HG03139 (cell line): ENCODE measurements around the gene PRLR.
A peak's percentile ranks its signal among the peaks of the same experiment; 100 is the strongest.
"Not testable (repeated sequence)": the region's sequence is repeated elsewhere in the genome, so short reads cannot be mapped to it uniquely, and the experiment has no call there.

Source experiments
- ATAC-seq: cut with Tn5 transposase; IDR thresholded peaks from one replicate; pipeline ENCODE4 v1.9.1; 2021; ENCODE audit not compliant: unreplicated experiment

The PRLR gene

DNA sequence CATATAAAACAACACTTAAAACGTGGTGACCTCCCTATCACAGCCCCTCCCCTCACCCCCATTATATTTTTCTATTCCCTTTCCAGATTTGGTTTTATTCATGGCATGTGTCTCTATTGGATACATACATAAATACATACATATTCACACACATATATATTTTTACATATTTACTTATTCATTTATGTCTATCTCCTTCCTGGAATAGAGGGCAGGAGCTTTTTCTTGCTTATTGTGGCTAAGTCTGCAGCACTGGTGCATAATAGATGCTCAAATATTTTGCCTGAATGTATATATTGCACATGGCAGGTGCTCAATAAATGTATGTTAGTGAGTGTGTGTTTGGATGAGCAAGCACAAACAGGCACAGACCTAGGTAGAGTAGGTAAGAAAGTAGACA, 185.0 kb downstream of the PRLR start:
- ATAC-seq: no peak

DNA sequence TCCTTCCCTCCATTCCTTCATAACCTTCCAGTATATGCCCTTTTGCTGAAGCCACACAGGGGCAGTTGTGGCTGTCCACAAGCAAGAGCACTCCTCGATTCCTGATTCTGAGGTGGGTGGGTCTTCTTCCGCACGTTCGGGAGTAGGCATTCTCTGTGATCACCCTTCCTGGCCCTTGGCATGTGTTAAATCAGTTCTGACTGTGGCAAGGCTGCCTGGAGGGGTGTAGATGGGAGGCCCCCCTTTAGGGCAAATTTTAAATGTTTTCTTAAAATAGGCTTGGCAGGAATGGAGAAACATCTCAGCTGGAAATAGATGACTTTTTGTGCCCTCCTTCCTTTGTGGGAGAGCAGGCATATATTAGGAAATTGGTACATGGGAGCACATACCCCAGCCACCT, 185.6 kb downstream of the PRLR start:
- no peak for ATAC-seq

DNA sequence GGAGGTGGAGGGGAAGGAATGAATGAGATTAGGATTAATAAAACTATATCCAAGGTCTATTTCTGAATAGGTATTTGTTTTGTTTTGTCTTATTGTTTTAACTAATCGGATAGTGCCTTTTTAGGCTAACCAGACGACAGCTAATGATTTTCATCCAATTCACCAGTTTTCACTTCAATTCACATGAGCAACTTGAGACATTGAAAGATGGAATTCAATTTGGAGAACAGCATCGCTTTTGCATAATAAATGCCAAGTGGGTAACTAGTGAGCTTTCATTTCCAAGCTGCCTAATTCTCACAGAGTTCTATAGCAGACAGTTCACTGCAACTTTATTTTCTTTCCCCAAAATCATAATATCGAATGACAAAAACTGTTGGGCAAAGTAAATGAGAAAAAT, 187.5 kb downstream of the PRLR start:
- ATAC-seq: no peak

DNA sequence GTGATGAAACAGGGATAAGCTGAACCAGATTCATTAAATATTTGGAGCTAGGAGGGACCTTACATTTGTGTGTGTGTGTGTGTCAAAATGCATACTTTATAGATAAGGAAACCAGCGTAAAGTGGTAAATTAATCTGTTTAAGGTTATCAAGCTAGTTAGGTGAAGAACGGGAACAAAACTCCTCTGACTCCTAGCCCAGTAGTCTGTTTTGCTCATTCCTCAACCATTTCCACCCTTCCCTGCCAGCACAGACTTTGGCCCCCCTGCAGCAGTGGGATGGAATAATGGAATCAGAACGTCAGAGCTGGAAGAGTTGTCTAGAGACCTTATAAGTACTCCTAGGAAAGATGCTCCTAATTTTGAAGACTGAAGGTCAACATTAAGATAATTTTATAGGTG, 189.0 kb downstream of the PRLR start:
- ATAC-seq: no peak

DNA sequence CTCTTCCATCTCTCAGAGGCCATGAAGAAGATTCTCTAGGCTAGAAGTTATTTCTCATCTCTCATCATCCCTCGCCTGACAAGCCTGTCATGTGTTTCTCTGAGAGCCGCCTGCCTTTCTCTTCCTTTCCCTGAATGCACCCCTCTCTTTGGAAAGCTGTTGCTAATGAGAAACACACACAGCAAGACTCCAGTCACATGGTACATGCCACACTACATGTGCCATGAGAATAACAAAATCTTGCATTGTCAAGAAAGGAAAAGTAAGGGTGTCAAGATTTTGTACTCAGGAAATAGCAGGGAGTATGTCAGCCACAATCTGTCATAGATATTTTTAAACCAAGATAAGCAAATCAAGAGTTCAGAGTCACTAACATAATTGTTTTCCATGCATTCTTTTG, 191.4 kb downstream of the PRLR start:
- ATAC-seq: no peak

DNA sequence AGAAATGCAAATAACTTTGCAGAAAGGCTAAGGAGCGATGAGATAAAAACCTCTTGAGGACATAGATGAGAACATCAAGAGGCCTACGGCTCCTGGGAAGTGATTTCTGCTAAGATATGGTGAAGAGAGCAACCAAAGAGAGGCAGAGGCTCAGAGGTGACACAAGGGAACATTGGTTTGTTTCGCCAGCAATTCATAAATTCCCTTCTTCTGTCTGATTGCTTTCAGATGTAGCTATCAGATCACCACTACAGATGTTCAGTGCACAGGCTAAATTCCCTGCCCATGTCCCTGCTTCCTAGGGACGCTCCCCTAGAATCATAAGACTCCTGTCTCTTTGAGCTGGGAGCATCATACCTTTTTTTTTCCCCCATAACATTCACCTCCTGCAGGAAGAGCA, 193.8 kb downstream of the PRLR start:
- no peak for ATAC-seq

DNA sequence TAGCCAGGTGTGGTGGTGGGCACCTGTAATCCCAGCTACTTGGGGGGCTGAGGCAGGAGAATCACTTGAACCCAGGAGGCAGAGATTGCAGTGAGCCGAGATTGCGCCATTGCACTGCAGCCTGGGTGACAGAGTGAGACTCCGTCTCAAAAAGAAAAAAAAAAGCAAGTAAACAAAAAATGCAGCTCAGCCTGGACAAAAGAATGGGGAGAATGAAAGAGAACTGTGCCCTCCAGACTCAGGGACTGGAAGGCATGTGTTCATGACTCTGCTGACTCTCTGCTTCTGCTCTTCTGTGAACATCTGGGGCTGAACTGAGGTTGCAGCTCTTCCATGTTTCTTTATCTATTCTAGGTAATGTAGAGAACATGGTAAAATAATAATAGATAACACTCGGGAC, 194.4 kb downstream of the PRLR start:
- not testable (repeated sequence) for ATAC-seq

DNA sequence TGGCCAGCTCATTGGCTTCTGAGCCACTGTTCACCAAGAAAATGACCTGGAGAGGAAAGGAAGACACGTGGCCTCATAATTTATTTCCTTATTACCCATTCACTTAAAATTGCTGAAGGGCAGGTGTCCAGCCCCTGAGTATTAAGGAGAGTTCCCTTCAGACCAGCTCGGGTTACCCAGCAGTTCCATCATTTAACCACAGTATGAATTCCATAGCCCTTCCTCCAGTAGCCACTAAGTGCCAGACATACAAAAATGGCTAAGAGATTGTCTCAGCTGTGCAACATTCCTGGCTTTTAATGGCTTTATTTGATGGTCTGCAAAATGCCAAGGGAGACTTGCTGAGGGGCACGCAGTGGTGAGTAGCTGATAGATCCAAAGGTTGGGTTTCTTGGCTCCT, 195.0 kb downstream of the PRLR start:
- no peak for ATAC-seq

DNA sequence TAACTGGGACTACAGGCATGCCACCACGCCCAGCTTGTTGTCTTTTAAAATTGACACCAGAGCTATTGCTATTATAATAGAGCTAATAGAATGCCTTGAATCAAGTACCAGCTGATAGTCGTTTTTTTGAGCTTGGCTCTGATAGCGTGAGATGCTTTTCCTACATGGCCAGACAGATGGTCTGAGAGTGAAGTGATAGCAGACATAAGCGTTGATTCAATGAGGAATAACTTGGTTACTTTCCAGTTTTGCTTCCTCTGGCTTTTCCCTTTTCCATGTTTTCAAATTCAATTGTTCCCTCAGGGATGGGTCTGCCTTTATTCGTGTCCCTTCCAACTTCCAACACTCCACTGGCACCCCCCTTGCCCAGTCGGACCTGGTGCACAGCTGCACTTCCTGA, 197.9 kb downstream of the PRLR start:
- no peak for ATAC-seq

DNA sequence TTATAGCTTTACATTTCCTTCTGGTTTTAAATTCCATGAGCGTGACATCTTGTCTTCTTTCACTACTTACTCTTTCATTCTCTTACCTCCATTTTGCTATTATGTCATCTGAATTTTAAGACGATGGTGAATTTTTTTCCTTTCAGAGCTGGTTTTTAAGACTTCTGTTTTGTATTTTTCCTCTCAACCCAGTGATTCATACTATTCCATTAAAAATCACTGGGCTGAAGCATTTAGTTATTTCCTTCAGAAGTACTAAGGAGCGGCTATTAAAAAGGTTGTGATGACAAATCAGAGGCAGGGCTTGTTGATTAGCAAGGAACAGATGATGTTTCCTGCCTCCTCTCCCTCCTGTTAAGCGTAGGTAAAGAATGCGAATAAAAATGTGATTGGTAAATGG, 199.0 kb downstream of the PRLR start:
- no peak for ATAC-seq

DNA sequence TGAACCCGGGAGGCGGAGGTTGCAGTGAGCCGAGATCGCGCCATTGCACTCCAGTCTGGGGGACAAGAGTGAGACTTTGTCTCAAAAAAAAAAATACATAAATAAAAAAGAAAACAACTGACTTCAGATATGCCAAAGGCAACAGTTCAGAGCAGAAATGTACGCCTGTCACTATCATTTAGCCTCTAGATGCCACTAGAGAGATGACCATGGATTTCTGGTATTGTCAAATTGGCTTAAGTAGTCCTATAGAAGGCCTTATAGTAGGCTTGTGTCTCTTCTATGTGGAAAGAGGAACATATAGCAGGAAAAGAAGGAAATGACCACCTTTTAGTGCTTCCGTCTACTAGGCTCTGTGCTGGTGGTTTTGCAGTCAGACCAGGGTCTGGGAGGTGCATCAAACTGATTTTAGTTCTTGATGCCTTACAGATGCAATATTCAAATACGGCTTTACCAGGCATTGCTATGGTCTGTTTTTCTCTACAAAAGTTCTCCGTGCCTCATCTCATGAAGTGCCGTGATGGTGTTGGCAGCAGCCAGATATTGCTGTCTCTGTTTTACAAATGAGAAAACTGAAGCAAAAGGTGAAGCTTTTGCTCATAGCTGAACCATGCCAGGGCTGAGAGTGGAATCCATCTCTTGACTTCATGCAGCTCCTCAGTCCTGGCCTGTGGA, 199.7 kb downstream of the PRLR start:
- no peak for ATAC-seq

DNA sequence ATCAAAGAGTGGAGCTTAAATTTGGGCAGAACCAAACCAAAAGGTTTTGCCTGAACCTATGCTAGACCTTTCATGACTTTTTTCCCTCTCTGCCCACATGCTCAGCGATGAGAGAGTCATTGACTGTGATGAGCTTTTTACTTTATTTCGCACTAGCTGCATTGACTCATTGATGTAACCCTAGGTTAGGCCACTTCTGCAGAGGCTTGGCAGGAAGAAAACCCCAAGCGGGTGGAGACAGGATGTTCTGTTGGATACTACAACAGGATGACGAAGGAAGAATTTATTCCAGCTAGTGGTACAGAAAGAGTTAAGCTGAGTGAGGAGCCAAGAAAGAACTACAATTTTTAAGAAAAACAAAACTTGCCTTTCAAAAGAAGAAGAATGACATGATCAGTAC, 201.0 kb downstream of the PRLR start:
- no peak for ATAC-seq

DNA sequence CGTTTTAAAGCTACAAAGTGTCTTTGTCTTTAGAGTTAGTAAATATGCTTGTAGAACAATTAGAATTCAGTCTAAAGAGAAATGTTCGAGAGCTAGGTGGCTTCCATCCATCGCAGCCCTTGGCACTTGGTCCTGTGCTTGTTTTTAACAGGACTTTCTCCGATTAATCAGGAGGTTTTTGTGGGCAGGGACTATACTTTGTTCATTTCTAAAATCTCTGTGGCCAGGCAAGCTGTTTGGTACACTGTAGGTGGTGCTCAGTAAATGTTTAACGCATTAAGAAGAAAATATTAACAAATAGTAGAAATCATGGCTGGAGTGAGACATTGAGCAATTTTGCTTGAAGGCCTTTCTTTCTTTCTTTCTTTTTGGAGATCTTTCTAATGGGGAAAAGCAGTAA, 203.3 kb downstream of the PRLR start:
- ATAC-seq: no peak

DNA sequence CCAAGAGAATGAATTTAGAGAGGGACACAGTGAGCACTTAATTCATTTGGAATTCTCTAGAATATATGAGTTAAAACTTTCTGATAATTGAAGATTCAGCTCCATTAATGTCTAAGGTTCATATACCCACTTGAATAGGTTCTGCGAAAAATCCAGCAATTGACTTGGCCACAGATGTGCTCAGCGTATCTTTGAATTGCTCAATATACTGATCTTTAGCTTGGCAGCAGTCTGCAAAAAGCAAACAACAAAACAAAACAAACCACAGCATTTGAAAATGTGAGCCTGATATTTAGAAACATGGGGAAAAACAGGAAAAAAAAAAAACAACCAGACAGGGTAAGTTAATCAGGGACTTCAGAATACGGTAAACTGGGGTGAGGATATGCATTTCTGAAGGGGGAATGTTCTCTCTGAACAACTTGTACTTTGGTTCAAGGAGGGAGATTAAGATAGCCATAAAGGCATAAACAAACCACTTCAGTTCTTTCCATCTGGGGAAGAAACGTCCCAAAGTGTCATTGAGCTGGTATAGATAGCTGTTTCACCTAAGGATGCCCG, 203.9 kb downstream of the PRLR start:
- no peak for ATAC-seq

DNA sequence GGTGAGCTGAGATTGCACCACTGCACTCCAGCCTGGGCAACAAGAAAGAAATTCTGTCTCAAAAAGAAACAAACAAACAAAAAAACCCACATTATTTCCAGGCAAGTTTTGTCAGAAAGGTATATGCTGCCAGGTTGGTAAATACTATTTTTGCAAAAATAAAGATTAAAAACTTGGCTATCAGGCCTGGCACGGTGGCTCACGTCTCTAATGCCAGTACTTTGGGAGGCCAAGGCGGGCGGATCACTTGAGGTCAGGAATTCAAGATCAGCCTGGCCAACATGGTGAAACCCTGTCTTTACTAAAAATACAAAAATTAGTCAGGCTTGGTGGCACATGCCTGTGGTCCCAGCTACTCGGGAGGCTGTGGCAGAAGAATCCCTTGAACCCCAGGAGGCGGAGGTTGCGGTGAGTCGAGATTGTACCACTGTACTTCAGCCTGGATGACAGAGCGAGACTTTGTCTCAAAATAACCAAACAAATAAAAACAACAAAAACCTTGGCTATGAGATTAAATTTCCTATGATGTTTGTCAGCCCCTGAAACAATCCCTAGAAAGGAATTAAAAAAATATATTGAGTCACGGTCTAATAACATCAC, 205.3 kb downstream of the PRLR start:
- ATAC-seq: no peak

DNA sequence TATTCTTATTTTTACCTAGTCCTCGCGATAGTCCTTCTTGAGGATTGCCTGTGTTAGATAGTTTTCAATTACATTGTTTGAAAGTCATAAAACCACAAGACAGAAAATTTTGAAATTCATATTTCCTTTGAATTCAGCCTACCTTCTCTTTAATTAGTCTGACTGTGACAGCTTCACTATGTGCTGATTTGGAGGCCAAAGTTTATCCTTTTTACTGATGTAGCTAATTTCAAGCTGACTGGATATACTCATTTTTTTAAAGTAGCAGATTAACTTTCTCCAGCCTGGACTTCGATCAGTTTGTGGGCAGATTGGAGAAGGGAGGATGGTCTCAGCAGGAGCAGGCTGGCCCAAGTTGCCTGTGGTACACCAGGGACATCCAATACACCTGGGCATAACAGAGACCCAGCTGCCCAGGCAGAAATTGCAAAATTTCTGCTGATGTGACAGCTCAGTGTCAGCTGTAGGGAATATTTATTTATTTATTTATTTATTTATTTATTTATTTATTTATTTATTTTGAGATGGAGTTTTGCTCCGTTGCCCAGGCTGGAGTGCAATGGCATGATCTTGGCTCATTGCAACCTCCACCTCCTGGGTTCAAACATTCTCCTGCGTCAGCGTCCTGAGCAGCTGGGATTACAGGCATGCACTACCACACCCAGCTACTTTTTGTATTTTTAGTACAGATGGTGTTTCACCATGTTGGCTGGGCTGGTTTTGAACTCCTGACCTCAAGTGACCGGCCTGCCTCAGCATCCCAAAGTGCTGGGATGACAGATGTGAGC, 206.7 kb downstream of the PRLR start:
- ATAC-seq: no peak

DNA sequence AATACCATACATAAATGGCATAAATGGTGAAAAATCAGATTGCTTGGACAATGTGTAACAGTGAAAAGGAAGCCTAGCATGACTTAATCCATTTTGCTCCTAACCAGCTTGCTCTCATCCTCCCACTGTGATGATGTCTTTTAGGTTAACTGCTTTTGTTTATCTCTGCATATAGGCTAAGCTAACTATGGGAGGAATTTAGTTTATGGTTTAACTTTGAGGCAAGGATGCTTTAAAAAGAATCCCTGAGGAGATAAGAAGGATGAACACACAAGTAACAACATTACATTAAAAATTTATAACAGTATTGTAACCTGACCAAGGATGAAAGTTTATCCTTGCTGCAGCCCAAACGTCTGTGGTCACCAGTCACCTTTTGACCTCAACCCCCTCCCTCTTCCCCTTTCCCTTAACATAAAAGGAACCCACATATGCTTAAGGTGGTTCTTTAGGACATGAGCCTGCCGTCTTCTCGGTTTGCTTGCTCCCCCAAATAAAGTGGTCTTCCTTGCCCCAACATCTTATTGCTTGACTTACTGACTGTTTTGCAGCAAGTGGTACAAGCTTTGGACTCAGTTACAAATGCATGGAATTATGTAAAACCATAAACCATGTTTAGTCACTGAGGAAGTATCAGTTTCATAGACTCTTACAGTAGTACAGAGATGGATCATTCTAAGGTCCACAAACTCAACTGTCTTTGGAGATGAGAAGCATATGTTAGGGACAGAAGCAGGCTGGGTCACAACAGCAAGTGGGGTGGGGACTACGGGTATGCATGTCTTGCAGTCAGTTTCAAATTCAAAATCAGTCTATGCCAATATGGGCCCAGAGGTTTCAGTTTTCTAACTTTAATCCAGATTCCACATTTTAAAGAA, 213.9 kb downstream of the PRLR start:
- ATAC-seq: peak; percentile 85

DNA sequence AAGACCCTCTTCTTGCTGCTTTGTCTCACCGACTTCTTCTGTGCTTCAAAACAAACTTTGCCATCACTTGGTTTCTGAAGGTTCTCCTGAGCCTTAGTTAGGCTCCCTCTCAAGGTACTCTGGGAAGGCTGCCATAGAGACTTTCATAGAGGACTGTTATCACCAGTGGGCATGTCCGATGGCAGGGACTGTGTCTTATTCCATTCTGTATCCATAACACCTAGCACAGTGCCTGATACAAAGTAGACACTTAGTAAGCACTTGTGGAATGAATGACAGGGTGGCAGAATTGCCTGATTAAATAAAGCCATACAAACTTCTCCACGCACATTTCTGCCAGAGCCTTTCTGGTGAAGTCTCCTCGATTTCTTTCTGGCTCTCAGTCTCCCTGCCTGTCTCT, 215.2 kb downstream of the PRLR start:
- no peak for ATAC-seq

DNA sequence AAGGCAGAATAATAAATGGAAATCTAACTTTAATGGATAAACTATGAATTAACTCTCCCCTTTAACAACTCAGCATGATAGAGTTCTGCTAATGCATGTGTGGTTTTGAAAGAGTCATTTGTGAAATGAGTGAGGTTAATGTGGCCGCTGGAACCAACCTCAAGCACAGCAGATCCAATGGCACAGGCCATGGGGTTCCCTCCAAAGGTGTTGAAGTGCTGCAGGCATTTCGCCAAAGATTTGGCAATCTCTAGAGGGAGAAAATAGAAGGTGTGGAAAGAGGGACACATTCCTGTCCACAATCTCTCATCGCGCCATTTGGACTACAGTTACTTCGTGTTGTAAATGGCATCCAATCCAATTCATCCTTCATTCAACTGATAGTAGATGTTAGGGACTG, 217.5 kb downstream of the PRLR start:
- ATAC-seq: no peak

DNA sequence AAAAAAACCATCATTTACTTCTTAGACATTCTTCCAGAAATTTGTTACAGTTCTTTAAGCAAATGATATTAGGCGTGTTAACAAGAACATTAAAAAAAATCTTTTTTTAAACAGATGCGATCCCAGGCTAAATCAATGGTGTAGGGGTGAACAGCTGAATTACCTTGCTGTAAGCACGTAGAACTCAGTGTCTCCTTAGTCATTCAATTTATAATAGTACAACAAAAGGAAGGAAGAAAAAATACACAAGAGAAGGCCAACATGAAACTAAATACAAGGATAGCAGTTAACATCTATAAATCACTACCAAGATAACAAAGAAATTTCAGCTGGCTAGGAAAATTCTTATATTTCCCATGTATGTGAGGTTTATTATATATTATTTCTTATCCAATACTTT, 217.9 kb downstream of the PRLR start:
- ATAC-seq: no peak

DNA sequence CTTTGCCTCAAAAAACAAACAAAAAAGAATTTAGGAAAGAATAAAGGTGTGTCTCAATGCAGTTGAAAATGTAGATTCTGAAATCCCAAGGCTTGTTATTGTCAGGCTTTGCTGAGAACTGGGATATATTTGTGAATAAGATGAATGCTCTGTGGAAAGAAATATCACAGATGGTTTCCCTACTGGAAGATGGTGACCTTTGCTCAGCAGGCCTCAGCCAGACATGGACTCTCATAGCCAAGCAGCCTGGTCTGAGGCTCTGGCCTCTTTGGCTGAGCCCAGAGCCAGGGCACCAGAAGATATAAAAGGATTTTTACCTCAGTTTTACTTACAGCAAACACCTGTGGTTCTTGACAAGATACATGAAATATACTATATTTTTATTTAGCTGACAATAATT, 219.6 kb downstream of the PRLR start:
- ATAC-seq: no peak
